Heart left ventricle (tissue), 16 donors: ENCODE measurements around the gene PKP3. TPM values are rescaled to one million over a fixed set of nuclear protein-coding genes. Genes with fewer than 3 reads are reported as not detected.
A peak's percentile ranks its signal among the peaks of the same experiment; 100 is the strongest.

ENCODE experiments used
- ATAC-seq, 4 donors: fragments of 200-7000 bp; cut with Tn5 transposase; one replicate each; pipeline ENCODE4 v1.9.1; 2020 to 2022; ENCODE audit warnings: moderate library complexity in 4 of 4, mild to moderate bottlenecking in 3 of 4, moderate number of reproducible peaks in 1 of 4
- DNase-seq, 5 donors: peaks; one replicate each; pipeline ENCODE4 v3.0.0-alpha.2; 2020
- H3K27ac ChIP-seq, 12 donors: fragments of 200-600 bp; sonication (generic) in 4 of 12; one replicate each; pipeline versions ENCODE4 v1.5.0 to v1.8.0; 2016 to 2022; ENCODE audit warnings: mild to moderate bottlenecking in 2 of 12
- H3K27me3 ChIP-seq, 9 donors: fragments of 200-600 bp; sonication (generic) in 2 of 9; one replicate each; pipeline versions ENCODE4 v1.5.1 to v1.8.0; 2016 to 2022; ENCODE audit warnings: mild to moderate bottlenecking in 3 of 9
- H3K36me3 ChIP-seq, 9 donors: fragments of 200-600 bp; sonication (generic) in 2 of 9; one replicate each; pipeline versions ENCODE4 v1.5.0 to v1.8.0; 2018 to 2022; ENCODE audit warnings: mild to moderate bottlenecking in 2 of 9
- H3K4me1 ChIP-seq, 12 donors: fragments of 200-600 bp; sonication (generic) in 4 of 12; one replicate each; pipeline versions ENCODE4 v1.5.0 to v1.8.0; 2016 to 2022; ENCODE audit warnings: mild to moderate bottlenecking in 3 of 12
- H3K4me3 ChIP-seq, 12 donors: fragments of 200-600 bp; sonication (generic) in 4 of 12; one replicate each; pipeline versions ENCODE4 v1.5.0 to v1.8.0; 2017 to 2022; ENCODE audit warnings: mild to moderate bottlenecking in 9 of 12, moderate library complexity in 4 of 12
- H3K9me3 ChIP-seq, 12 donors: fragments of 200-600 bp; sonication (generic) in 4 of 12; one replicate each; pipeline versions ENCODE4 v1.5.0 to v1.8.0; 2016 to 2022; ENCODE audit warnings: mild to moderate bottlenecking in 1 of 12
- POLR2A ChIP-seq, 2 donors: fragments of 450-650 bp; IDR thresholded peaks; one replicate each; pipeline ENCODE4 v1.6.1; 2017; ENCODE audit warnings: antibody characterized with exemption in 2 of 2, mild to moderate bottlenecking in 2 of 2, moderate library complexity in 2 of 2
- WGBS, 4 donors: extraction: QIAGEN DNeasy Blood & Tissue Kit in 2 of 4; methylation state at CpG; one replicate each; pipeline versions ENCODE4 v1.1.5 to v1.1.7; 2013 to 2018; 5-methylcytosine and 5-hydroxymethylcytosine counted together
- intact Hi-C, 10 donors: fragments of 100-400 bp; cut with DNase I; formaldehyde crosslinking; loops; one replicate each; pipeline versions ENCODE4 v1.11.1 to v1.14.2; 2022
- polyA plus RNA-seq, 2 donors: library from polyadenylated mRNA; stranded (reverse); fragments of 200-250 nt; gene quantifications; one replicate each; pipeline ENCODE4 v1.2.3, GENCODE V29; 2013
- total RNA-seq, 9 donors: library from RNA; depleted of rRNA in 2 of 9; stranded (reverse); fragments of >200 nt in 2 of 9; fragmentation: NEBNext Ultra II Directional in 3 of 9; extraction: Animal tissue kit (Norgen Biotek cat#: 25700) in 3 of 9; gene quantifications; one replicate each; pipeline versions ENCODE4 v1.1.0 to v1.2.4, GENCODE V29; 2016 to 2023
- TF ChIP-seq, protein P1 (sequence below), 12 donors: fragments of 200-600 bp; sonication (generic) in 4 of 12; IDR thresholded peaks; one replicate each; pipeline versions ENCODE4 v1.5.0 to v1.8.0; 2018 to 2022; ENCODE audit warnings: antibody characterized with exemption in 12 of 12, mild to moderate bottlenecking in 5 of 12
- donor health status: ischemic (EF 13 %, LVEDD 7.1; RV severe dilation, severe dysfunction).
- donor health status: healthy with polysubstance abuse.
- donor health status: DM: no; HTN: yes; CAD: no.
- donor health status: DM: no; HTN: no; CAD: no.
- donor health status: ischemic (EF 25% LVEDD 6.9; RV normal size, moderate dysfunction).
- donor health status: ischemic (EF 25% LVEDD 5.7; RV mildly dilated, moderate dysfunction).
- donor health status: healthy.
- donor health status: DM: yes; HTN: yes; CAD: no.
- donor health status: ischemic (EF 35%, LVEDD 5.7; RV mildly dilated, moderate dysfunction).
- donor health status: nonischemic (EF 11% LVEDD 7.7; RV severe dilation, severe dysfunction).
- donor health status: DM: yes; HTN: yes; CAD: no.
- donor health status: PGD.
- donor health status: ischemic (EF 29% LVEDD 5.4; RV normal size, mild dysfunction).
- donor health status: nonischemic (EF 23%, LVEDD 6.1; RV moderate dilation, normal function).

Gene PKP3
- total and polyA plus RNA-seq, 11 donors, result 0.15 to 2.0 (median 0.61) TPM

- Histone ChIP-seq H3K36me3 (no peaks in the 10 kb centered on the region), H3K27me3 (peaks cover 11 to 64% (median 48%) of the 10 kb centered on the region in 9 donors), H3K9me3 (no peaks in the 10 kb centered on the region), H3K4me3 (peak overlapping the region in 8 of 12 donors; percentile 8 to 41 (median 24)), H3K4me1 (peaks cover 0 to 12% (median 6%) of the 10 kb centered on the region in 12 donors), H3K27ac (no peak overlapping the region)
- TF ChIP-seq, protein P1, sequence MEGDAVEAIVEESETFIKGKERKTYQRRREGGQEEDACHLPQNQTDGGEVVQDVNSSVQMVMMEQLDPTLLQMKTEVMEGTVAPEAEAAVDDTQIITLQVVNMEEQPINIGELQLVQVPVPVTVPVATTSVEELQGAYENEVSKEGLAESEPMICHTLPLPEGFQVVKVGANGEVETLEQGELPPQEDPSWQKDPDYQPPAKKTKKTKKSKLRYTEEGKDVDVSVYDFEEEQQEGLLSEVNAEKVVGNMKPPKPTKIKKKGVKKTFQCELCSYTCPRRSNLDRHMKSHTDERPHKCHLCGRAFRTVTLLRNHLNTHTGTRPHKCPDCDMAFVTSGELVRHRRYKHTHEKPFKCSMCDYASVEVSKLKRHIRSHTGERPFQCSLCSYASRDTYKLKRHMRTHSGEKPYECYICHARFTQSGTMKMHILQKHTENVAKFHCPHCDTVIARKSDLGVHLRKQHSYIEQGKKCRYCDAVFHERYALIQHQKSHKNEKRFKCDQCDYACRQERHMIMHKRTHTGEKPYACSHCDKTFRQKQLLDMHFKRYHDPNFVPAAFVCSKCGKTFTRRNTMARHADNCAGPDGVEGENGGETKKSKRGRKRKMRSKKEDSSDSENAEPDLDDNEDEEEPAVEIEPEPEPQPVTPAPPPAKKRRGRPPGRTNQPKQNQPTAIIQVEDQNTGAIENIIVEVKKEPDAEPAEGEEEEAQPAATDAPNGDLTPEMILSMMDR (IDR thresholded peaks at IDR 0.05), result no peak
- no peak for TF ChIP-seq POLR2A (IDR thresholded peaks at IDR 0.05)
- WGBS, 4 donors, result 1 to 5% (median 4%) methylated on average over 15 to 61 of the region's 61 CpGs
- no peak for DNase-seq
- intact Hi-C loops, result loop anchor here in 4 of 10 donors (5.0 to 10.0 kb wide), 4 partner anchors 66 to 166 kb away; partner anchors contain the start of genes BET1L (in 1 of the 4) and RIC8A (in 1 of the 4)
- ATAC-seq, result peak in 3 of 4 donors; percentile 19 to 23 (median 20)
Observed at GRCh38 chr11:368414-369335, 25.3 kb upstream of the PKP3 start.

GRCh38 chr11:369336-370018 lies 24.5 kb upstream of the PKP3 start, which contains the start of gene B4GALNT4:
B4GALNT4 (plus strand) TSS chr11:369499; CDS start chr11:369804, 305 bp downstream.
- peaks cover 0 to 12% (median 6%) of the 10 kb centered on the region in 12 donors for H3K4me1 ChIP-seq
- intact Hi-C loops, result loop anchor here in 6 of 10 donors (5.0 to 10.0 kb wide), 6 partner anchors 65 to 167 kb away; partner anchors contain the start of genes BET1L (in 1 of the 6), NLRP6 (in 1 of the 6) and RIC8A (in 1 of the 6)
- H3K27me3 ChIP-seq, result peaks cover 11 to 57% (median 43%) of the 10 kb centered on the region in 9 donors
- no peak for DNase-seq
- TF ChIP-seq, protein P1 (IDR thresholded peaks at IDR 0.05), result no peak
- no peak for TF ChIP-seq POLR2A (IDR thresholded peaks at IDR 0.05)
- no peaks in the 10 kb centered on the region for H3K9me3 ChIP-seq
- WGBS, 4 donors, result 1% methylated on average over 107 to 109 of the region's 118 CpGs; no CpG with 5 or more reads in 2 of the 4 donors
- H3K27ac ChIP-seq, result no peak within 1 kb of the TSS
- H3K36me3 ChIP-seq, result no peaks in the 10 kb centered on the region
- peak within 1 kb of the TSS in 8 of 12 donors; percentile 8 to 41 (median 24) for H3K4me3 ChIP-seq
- ATAC-seq, result peak in 1 of 4 donors; percentile 19

DNA sequence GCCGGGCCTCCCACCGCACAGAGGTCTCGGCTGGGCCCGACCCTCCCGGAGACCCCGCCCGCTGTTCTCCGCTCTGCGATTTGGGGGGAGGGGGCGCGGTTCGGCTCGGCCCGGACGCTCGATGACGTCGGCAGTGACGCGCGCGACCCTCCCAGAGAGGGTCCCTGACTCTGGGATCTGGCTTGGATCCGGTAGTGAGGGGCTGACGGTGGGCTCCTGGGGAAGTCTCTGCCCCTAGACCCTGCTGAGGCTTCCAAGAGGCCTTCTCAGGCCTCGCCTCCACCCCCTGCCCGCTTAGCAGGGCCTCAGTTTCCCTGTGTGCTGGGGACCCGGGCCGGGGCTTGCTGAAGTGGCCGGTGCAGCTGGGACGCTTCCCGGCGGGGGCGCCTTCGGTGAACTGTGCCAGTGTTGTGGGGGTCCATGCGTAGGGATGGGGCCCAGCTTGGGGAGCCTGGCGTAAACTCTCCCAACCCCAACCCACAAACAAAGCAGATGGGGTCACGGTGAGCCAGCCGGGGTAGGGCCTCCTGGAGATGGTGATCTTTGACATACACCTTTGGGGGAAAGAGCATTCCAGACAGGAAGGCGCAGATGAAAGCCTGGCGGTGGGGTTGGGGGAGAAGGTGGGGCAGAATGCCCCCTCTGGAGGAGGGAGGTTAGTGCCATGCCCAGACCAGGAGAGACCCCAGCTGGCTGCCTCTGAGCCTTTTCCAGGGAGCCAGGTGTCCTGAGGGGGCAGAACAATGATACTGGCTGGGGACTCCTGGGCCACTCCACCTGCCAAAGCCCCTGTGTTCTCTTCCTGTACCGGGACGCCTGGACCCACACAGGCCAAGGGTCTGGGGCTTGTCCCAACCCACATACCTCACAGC lies 23.7 kb upstream of the PKP3 start:
- no peak for TF ChIP-seq POLR2A (IDR thresholded peaks at IDR 0.05)
- TF ChIP-seq, protein P1 (IDR thresholded peaks at IDR 0.05), result no peak
- 17 to 26% (median 22%) methylated on average over 21 to 42 of the region's 42 CpGs for WGBS, 4 donors
- no peaks in the 10 kb centered on the region for H3K36me3 ChIP-seq
- H3K27ac ChIP-seq, result no peak overlapping the region
- intact Hi-C loops, result loop anchor here in 2 of 10 donors (10.0 kb wide), 2 partner anchors 96 to 116 kb away; partner anchors contain the start of gene NLRP6 (in 1 of the 2)
- DNase-seq (peak in 1 of 5 donors; percentile 57), ATAC-seq (no peak)
- no peaks in the 10 kb centered on the region for H3K9me3 ChIP-seq
- peaks cover 11 to 48% (median 35%) of the 10 kb centered on the region in 9 donors for H3K27me3 ChIP-seq
- peaks cover 0 to 12% (median 6%) of the 10 kb centered on the region in 12 donors for H3K4me1 ChIP-seq
- H3K4me3 ChIP-seq, result no peak overlapping the region
